Measurements from ENCODE around the gene RPL38.

Gene RPL38

GRCh38 chr17:74211141-74211911, 7.8 kb downstream of the RPL38 start:
- DNase-seq: no peak

- DNase-seq: no peak
These were observed 8.4 kb downstream of the RPL38 start for GRCh38 chr17:74211912-74212208.

- DNase-seq: no peak
These were observed 8.9 kb downstream of the RPL38 start for GRCh38 chr17:74212209-74212912.

- peak; percentile 71 for DNase-seq
These were observed 9.7 kb downstream of the RPL38 start, which contains the start of gene TTYH2 for GRCh38 chr17:74212913-74213791. Gene TTYH2, plus strand, starts transcription at chr17:74213571. Its CDS starts 17 bp downstream, at chr17:74213588.

GRCh38 chr17:74213861-74214391, 10.4 kb downstream of the RPL38 start:
- no peak for DNase-seq

- no peak for DNase-seq
These were observed 11.2 kb downstream of the RPL38 start for GRCh38 chr17:74214484-74215341.

GRCh38 chr17:74215342-74215727, 11.9 kb downstream of the RPL38 start:
- no peak for DNase-seq

GRCh38 chr17:74216505-74216904, 13.0 kb downstream of the RPL38 start:
- DNase-seq: no peak

GRCh38 chr17:74217037-74217730, 13.7 kb downstream of the RPL38 start:
- no peak for DNase-seq

- DNase-seq: no peak
These were observed 14.4 kb downstream of the RPL38 start for GRCh38 chr17:74217888-74218287.

- DNase-seq: no peak
These were observed 15.0 kb downstream of the RPL38 start for GRCh38 chr17:74218436-74218835.

- DNase-seq: no peak
These were observed 16.2 kb downstream of the RPL38 start for GRCh38 chr17:74219576-74220133.

- no peak for DNase-seq
These were observed 16.7 kb downstream of the RPL38 start for GRCh38 chr17:74220219-74220618.

- no peak for DNase-seq
These were observed 17.7 kb downstream of the RPL38 start for GRCh38 chr17:74220946-74221818.

GRCh38 chr17:74222399-74222798, 18.9 kb downstream of the RPL38 start:
- no peak for DNase-seq

- no peak for DNase-seq
These were observed 20.4 kb downstream of the RPL38 start for GRCh38 chr17:74223901-74224300.

GRCh38 chr17:74224959-74225725, 21.7 kb downstream of the RPL38 start:
- DNase-seq: no peak

GRCh38 chr17:74226252-74226651, 22.8 kb downstream of the RPL38 start:
- DNase-seq: no peak
